AG08395 (cell line): ENCODE results near the gene EHBP1L1.
A peak's percentile ranks its signal among the peaks of the same experiment; 100 is the strongest.

Source experiments
- DNase-seq: peaks from one replicate; pipeline ENCODE4 v3.0.0; 2012; ENCODE audit warnings: mixed read lengths, low spot score

EHBP1L1 gene

DNA sequence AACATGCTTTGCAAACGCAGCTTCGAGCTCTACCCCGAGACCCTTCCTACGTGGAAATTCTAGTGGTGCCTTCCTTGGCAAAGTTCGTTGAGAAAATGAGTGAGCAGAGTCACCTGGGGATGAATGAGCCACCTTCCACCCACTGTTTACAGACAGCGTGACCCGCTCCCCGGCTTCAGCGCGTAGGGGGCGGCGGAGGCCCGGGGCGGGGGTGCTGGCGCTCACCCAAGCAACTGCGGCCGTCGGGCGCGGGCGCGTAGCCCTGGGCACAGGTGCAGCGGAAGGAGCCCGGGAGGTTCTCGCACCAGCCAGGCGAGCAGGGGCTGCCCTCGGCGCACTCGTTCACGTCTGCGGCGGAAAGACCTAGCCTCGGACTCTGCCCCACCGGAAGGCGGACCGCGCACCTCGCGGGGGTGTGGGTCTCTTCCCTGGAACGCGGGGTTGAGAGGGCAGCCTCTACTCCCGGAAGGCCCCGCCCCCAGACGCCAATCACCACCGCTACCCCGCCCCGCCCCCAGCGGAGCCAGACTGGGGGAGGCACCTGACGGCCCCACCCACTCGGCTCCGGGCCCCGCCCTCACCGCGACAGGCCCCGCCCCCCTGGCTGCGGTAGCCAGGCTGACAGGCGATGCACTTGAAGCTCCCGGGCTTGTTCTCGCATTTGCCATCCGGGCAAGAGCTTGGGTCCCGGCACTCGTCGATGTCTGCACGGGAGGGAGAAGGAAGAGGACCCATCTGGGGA, 29.5 kb upstream of the EHBP1L1 start:
- DNase-seq: no peak

GRCh38 chr11:65547446-65548125, 28.3 kb upstream of the EHBP1L1 start:
- DNase-seq: no peak

- no peak for DNase-seq
These were observed 27.5 kb upstream of the EHBP1L1 start for GRCh38 chr11:65548395-65548794.

DNA sequence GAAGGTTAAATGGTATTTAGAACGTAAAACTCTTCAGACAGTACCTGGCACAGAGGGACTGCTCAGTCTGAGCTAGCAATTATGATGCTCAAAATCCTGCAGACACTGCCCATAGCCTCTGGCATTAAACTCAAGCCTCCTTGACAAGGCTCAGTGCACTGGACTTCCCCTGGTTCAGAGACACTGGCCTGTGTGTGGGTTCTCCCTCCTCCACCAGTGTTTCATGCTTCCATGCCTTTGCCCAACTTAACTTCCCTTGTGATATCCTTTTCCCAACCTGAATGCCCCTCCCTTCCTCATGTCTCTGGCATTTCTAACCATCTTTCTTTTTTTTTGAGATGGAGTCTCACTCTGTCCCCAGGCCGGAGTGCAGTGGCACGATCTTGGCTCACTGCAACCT, 26.8 kb upstream of the EHBP1L1 start:
- DNase-seq: no peak

DNA sequence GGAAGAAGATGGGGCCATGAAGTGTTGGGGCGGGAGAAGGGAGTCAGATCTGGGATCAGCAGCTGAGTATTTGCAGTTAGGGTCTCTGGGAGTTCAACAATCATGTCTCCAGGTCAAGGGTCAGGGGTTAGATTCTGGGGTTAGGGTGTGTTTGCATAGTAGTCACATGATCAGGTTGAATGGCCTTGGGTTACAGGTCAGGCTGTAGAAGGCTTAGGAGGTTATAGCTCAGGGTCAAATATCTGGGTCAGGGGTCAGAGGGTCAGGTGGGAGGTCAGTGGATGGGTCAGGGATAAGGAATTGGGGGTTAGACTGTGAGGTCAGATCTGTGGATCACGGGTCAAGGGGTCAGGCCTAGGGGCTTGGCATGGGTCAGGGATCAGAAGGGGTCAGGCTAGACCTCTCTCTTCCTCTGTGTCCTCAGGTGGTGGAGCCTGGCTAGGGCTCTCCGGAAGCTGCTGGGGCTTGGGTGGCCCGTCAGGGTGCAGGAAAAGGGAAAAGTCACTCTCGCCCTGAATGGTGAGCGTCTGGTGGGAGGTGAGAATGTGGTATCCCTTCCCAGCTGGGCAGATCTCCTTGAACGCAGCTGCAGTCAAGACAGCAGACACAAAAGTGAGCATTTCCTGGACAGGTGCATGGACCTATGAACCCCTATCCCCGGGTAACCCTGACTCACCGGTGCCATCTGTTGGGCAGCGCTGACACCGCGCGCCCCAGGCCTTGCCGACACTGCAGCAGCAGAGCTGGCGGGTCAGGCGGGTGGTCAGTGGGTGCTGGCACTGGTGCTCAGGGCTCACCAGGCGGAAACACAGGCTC, 24.1 kb upstream of the EHBP1L1 start:
- DNase-seq: no peak

GRCh38 chr11:65552388-65552951, 23.4 kb upstream of the EHBP1L1 start:
- no peak for DNase-seq

GRCh38 chr11:65553301-65554001, 22.4 kb upstream of the EHBP1L1 start:
- no peak for DNase-seq

- DNase-seq: no peak
These were observed 21.6 kb upstream of the EHBP1L1 start for GRCh38 chr11:65554057-65554818.

- DNase-seq: no peak
These were observed 20.9 kb upstream of the EHBP1L1 start for GRCh38 chr11:65554842-65555430.

GRCh38 chr11:65555693-65556231, 20.1 kb upstream of the EHBP1L1 start:
- DNase-seq: peak; percentile 94

DNA sequence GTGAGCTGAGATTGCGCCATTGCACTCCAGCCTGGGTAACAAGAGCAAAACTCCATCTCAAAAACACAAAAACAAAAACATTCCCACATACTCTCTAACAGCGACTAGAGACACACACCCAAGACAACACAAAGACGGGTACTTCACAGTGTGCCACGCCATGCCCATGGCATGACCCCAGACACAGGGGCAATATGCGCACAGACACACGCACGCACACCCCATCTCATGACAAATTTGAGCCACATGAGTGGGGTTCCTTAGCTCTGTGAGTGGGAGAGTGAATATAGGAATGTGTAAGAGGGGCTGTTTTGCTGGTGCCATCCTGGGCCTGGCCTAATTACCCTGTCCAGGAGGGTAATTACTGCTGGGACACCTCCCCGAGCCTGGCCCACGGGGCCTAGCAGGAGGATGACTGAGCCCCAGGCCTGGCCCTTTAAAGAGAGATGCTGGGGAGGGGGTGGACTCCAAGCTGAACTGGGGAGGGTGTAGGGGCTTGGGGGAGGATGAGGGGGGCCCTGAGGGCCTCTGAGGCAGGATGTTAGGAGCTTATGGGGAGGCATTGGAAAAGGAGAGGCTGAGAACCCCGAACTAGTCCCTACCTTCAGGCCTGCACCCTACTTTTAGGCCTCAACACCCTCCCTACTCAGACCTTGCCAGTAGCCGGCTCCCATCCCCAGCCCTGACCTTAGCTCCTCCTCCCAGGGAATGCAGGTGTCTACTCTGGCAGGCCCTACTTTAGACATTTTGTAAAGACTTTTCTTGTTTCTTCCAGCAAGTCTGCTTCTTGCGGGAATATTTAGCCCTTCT, 19.2 kb upstream of the EHBP1L1 start:
- DNase-seq: no peak

- no peak for DNase-seq
These were observed 18.4 kb upstream of the EHBP1L1 start for GRCh38 chr11:65557280-65558001.

DNA sequence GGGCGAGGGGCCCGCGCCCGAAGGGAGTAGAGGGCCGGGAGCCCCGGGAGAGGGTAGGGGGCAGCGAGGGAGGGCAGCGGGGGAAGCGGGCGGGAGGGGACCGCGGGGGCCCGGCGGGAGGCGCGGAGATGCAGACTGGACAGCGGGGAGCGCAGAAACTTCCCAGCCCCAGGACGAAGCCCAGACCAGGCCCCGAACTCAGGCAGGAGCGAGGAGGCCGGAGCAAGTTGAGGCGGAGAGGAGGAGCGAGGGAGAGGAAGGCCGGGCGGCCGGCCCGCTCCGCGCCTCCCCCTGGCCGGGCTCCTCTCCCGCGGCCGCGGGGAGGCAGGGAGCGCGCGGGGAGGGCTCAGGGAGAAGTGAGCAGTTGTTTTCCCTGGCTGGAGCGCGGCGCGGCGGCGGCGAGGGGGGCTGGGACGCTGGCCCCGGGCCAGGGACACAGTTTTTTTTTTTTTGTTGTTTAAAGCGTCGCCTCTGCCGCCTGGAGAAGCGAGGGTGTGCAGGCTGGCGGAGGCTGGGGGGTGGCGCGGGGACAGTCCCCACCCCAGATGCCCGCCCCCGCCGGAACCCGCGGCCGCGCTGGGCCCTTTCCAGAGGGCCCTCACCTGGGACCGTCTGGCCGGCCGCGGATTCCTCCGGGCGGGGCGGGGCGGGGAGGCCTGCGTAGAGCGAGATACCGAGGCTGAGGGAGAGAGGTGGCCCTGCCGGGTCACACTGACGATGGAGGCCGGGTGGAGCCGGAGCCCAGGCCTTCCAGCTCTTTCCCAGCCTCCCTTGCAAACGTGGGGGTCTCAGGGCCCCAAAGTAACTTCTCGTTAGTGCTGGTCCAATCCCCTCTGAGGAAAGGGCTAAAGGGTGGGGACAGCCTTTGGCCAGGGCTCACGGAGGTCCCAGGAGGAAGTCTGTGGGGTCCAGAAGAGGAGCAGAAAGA, 17.6 kb upstream of the EHBP1L1 start, which contains the start of gene LTBP3:
TSS of gene LTBP3 (minus strand) at position 358 of the 928 bp plus-strand sequence. CDS start 400 bp downstream, outside the sequence.
- peak; percentile 88 for DNase-seq

- DNase-seq: peak; percentile 46
These were observed 16.8 kb upstream of the EHBP1L1 start for GRCh38 chr11:65558930-65559509.

GRCh38 chr11:65559535-65559934, 16.3 kb upstream of the EHBP1L1 start:
- DNase-seq: no peak

- peak; percentile 41 for DNase-seq
These were observed 15.8 kb upstream of the EHBP1L1 start for GRCh38 chr11:65559951-65560537.
